ENCODE data around the gene CTNNAL1. TPM values are rescaled to one million over a fixed set of nuclear protein-coding genes. Genes with fewer than 3 reads are reported as not detected.

Gene CTNNAL1
- total RNA-seq, 1 experiment from 2014 or later, result 72.0 TPM

DNA sequence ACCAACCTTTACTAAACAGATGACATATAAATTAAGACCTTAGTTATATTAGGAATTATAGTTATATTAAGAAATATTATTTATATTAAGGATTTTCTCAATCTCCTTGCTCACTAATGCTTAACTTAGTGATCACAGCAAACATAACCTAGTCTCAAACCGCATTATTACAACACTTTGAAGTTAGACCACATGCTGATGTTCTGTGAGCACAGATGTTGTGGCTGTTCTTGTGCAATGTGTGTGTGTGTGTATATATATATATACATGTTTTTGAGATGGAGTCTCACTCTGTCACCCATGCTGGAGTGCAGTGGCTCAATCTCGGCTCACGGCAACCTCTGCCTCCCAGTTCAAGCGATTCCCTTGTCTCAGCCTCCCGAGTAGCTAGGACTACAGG, 99.9 kb downstream of the CTNNAL1 start:
- H3K27ac ChIP-seq (ENCODE audit: low read depth, low read length, poor library complexity, severe bottlenecking), result no peak overlapping the region
- no peak for DNase-seq (ENCODE audit: low spot score)
- TF ChIP-seq EZH2 (IDR thresholded peaks at IDR 0.05; ENCODE audit: borderline replicate concordance, low read depth, low read length, poor library complexity, severe bottlenecking), result no peak
- TF ChIP-seq, protein P1, sequence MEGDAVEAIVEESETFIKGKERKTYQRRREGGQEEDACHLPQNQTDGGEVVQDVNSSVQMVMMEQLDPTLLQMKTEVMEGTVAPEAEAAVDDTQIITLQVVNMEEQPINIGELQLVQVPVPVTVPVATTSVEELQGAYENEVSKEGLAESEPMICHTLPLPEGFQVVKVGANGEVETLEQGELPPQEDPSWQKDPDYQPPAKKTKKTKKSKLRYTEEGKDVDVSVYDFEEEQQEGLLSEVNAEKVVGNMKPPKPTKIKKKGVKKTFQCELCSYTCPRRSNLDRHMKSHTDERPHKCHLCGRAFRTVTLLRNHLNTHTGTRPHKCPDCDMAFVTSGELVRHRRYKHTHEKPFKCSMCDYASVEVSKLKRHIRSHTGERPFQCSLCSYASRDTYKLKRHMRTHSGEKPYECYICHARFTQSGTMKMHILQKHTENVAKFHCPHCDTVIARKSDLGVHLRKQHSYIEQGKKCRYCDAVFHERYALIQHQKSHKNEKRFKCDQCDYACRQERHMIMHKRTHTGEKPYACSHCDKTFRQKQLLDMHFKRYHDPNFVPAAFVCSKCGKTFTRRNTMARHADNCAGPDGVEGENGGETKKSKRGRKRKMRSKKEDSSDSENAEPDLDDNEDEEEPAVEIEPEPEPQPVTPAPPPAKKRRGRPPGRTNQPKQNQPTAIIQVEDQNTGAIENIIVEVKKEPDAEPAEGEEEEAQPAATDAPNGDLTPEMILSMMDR (conservative IDR thresholded peaks at IDR 0.05; ENCODE audit: low read depth, low read length), result no peak
- intact Hi-C loops (cut with micrococcal nuclease; ENCODE audit: unreplicated experiment), result no loop called here
- no peaks in the 10 kb centered on the region for H3K27me3 ChIP-seq (replicated peaks; ENCODE audit: insufficient read depth, low read depth, low read length, poor library complexity)
- CTCF ChIA-PET, result no interaction called here
- no peak overlapping the region for H3K4me3 ChIP-seq (ENCODE audit: low read depth, low read length, poor library complexity, severe bottlenecking)
- POLR2A ChIA-PET (ENCODE audit: low non-redundant PET), result no interaction called here
- no peaks in the 10 kb centered on the region for H3K4me1 ChIP-seq (ENCODE audit: insufficient read depth, low read length, poor library complexity, severe bottlenecking)
- no peaks in the 10 kb centered on the region for H3K9me3 ChIP-seq (ENCODE audit: low read depth, low read length, poor library complexity, severe bottlenecking)
- H3K36me3 ChIP-seq (ENCODE audit: insufficient read depth, low read length, poor library complexity, severe bottlenecking), result peaks cover 47% of the 10 kb centered on the region
- BruUV-seq (replicated peaks), result no TSS peak

DNA sequence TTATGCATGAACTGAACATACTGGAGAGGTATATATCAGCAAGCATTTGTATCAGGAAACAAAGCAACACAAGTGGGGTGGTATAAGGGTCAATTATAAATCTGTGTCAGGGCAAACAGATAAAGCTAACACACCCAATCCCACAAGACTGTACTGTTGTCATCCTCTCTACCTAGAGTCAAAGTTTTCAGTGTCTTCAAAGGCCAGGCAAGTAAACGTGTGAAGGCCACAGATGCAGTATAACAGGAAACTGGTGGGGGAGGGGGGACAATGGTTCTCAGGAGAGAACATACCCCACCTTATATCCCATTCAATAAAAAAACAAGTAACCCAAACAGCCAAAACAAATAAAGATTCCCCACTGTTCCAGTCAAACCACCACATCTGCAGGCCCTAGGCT, 101.5 kb downstream of the CTNNAL1 start:
- peaks cover 50% of the 10 kb centered on the region for H3K36me3 ChIP-seq (ENCODE audit: insufficient read depth, low read length, poor library complexity, severe bottlenecking)
- CTCF ChIA-PET, result interaction anchor here (0.6 kb wide), 1 partner anchor 42 kb away, joined by 4 read pairs; no protein-coding TSS in a partner anchor
- DNase-seq (ENCODE audit: low spot score), result no peak
- no peak for TF ChIP-seq EZH2 (IDR thresholded peaks at IDR 0.05; ENCODE audit: borderline replicate concordance, low read depth, low read length, poor library complexity, severe bottlenecking)
- TF ChIP-seq, protein P1 (conservative IDR thresholded peaks at IDR 0.05; ENCODE audit: low read depth, low read length), result no peak
- H3K9me3 ChIP-seq (ENCODE audit: low read depth, low read length, poor library complexity, severe bottlenecking), result no peaks in the 10 kb centered on the region
- no TSS peak for BruUV-seq (replicated peaks)
- intact Hi-C loops (cut with micrococcal nuclease; ENCODE audit: unreplicated experiment), result no loop called here
- H3K27ac ChIP-seq (ENCODE audit: low read depth, low read length, poor library complexity, severe bottlenecking), result no peak overlapping the region
- no peak overlapping the region for H3K4me3 ChIP-seq (ENCODE audit: low read depth, low read length, poor library complexity, severe bottlenecking)
- H3K4me1 ChIP-seq (ENCODE audit: insufficient read depth, low read length, poor library complexity, severe bottlenecking), result no peaks in the 10 kb centered on the region
- POLR2A ChIA-PET (ENCODE audit: low non-redundant PET), result no interaction called here
- H3K27me3 ChIP-seq (replicated peaks; ENCODE audit: insufficient read depth, low read depth, low read length, poor library complexity), result no peaks in the 10 kb centered on the region

DNA sequence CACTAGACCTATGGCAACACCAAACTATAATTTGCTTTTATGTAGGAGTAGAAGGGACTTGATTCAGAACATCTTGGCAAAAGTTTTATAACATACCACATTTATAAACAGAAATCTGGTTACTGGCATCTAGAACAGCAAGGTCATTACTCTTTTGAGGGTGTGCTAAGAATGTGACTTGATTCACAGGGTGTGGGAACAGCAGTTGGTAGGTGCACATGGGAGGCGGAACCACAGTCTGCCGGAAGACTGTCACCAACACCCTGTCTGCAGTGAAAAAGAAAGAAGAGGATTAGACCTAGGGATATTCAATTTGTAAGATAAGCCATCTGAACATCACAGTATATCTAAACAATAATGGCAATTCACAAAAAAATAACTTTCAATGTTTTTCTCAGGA, 102.4 kb downstream of the CTNNAL1 start:
- no peaks in the 10 kb centered on the region for H3K27me3 ChIP-seq (replicated peaks; ENCODE audit: insufficient read depth, low read depth, low read length, poor library complexity)
- H3K9me3 ChIP-seq (ENCODE audit: low read depth, low read length, poor library complexity, severe bottlenecking), result no peaks in the 10 kb centered on the region
- peaks cover 42% of the 10 kb centered on the region for H3K36me3 ChIP-seq (ENCODE audit: insufficient read depth, low read length, poor library complexity, severe bottlenecking)
- ChIA-PET POLR2A (ENCODE audit: low non-redundant PET) (no interaction called here), CTCF (no interaction called here)
- no peak overlapping the region for H3K27ac ChIP-seq (ENCODE audit: low read depth, low read length, poor library complexity, severe bottlenecking)
- no peak for DNase-seq (ENCODE audit: low spot score)
- BruUV-seq (replicated peaks), result no TSS peak
- intact Hi-C loops (cut with micrococcal nuclease; ENCODE audit: unreplicated experiment), result no loop called here
- no peak overlapping the region for H3K4me3 ChIP-seq (ENCODE audit: low read depth, low read length, poor library complexity, severe bottlenecking)
- no peaks in the 10 kb centered on the region for H3K4me1 ChIP-seq (ENCODE audit: insufficient read depth, low read length, poor library complexity, severe bottlenecking)
- TF ChIP-seq EZH2 (IDR thresholded peaks at IDR 0.05; ENCODE audit: borderline replicate concordance, low read depth, low read length, poor library complexity, severe bottlenecking), result no peak
- TF ChIP-seq, protein P1 (conservative IDR thresholded peaks at IDR 0.05; ENCODE audit: low read depth, low read length), result no peak

Data from A673 (cell line).